Testis (tissue), 2 donors: Measurements from ENCODE around the gene DAD1.

Experiments used
- CTCF ChIP-seq, 3 experiments: fragments of 450-650 bp in 2 of 3; fragments of 200-600 bp in 1 of 3; sonication (generic) in 1 of 3; IDR thresholded peaks; one replicate each; pipeline ENCODE4 v1.5.1; 2016 to 2019; ENCODE audit warnings: antibody characterized with exemption in 3 of 3, mild to moderate bottlenecking in 2 of 3, moderate library complexity in 1 of 3
- POLR2A ChIP-seq: fragments of 450-650 bp; IDR thresholded peaks from one replicate; pipeline ENCODE4 v1.6.1; 2017; ENCODE audit warnings: antibody characterized with exemption, mild to moderate bottlenecking, moderate library complexity

- TF ChIP-seq CTCF (IDR thresholded peaks at IDR 0.05) (no peak), POLR2A (no peak)
Observed at GRCh38 chr14:22532345-22533056, 56.5 kb downstream of the DAD1 start.
